GM23338 (cell line): ENCODE measurements around the gene SBF2. TPM values are rescaled to one million over a fixed set of nuclear protein-coding genes. Genes with fewer than 3 reads are reported as not detected.

Experiments used
- ATAC-seq: fragments of 200-7000 bp; cut with Tn5 transposase; 3 replicates; pipeline ENCODE4 v1.9.1; 2020
- DNase-seq: peaks from one replicate; pipeline ENCODE4 v3.0.0-alpha.2; 2015; ENCODE audit warnings: low spot score
- H2AFZ ChIP-seq: fragments of 200-600 bp; sonication (generic); 2 replicates; pipeline ENCODE4 v1.8.0; 2016; ENCODE audit warnings: antibody characterized with exemption, mild to moderate bottlenecking, moderate library complexity
- H3F3A ChIP-seq: fragments of 200-600 bp; sonication (generic); replicated peaks from 2 replicates; pipeline ENCODE4 v1.8.0; 2017; ENCODE audit warnings: antibody characterized with exemption, mixed run types, low read depth
- H3K27ac ChIP-seq: fragments of 200-600 bp; sonication (generic); 2 replicates; pipeline ENCODE4 v1.6.1; 2016; ENCODE audit warnings: low read depth
- H3K27me3 ChIP-seq: fragments of 200-600 bp; sonication (generic); 2 replicates; pipeline ENCODE4 v1.8.0; 2016; ENCODE audit warnings: mild to moderate bottlenecking, mixed run types, moderate library complexity; ENCODE audit not compliant: insufficient read depth
- H3K36me3 ChIP-seq: fragments of 200-600 bp; sonication (generic); 2 replicates; pipeline ENCODE4 v1.8.0; 2016; ENCODE audit warnings: mild to moderate bottlenecking; ENCODE audit not compliant: insufficient read depth
- H3K4me1 ChIP-seq: fragments of 200-600 bp; sonication (generic); 2 replicates; pipeline ENCODE4 v1.8.0; 2016; ENCODE audit warnings: mild to moderate bottlenecking, moderate library complexity; ENCODE audit not compliant: insufficient read depth
- H3K4me2 ChIP-seq: fragments of 200-600 bp; sonication (generic); 2 replicates; pipeline ENCODE4 v1.7.1; 2017; ENCODE audit warnings: mixed run types
- H3K4me3 ChIP-seq: fragments of 200-600 bp; sonication (generic); 2 replicates; pipeline ENCODE4 v1.6.1; 2016; ENCODE audit warnings: mixed run types
- H3K79me2 ChIP-seq: fragments of 200-600 bp; sonication (generic); replicated peaks from 2 replicates; pipeline ENCODE4 v1.8.0; 2017; ENCODE audit warnings: mild to moderate bottlenecking; ENCODE audit not compliant: insufficient read depth
- H3K9me2 ChIP-seq: fragments of 200-600 bp; sonication (generic); 2 replicates; pipeline ENCODE4 v1.8.0; 2017; ENCODE audit not compliant: insufficient read depth
- H4K20me1 ChIP-seq: fragments of 200-600 bp; sonication (generic); replicated peaks from 2 replicates; pipeline ENCODE4 v1.8.0; 2017; ENCODE audit warnings: mild to moderate bottlenecking; ENCODE audit not compliant: insufficient read depth
- H3K27ac Mint-ChIP-seq: 2 replicates; pipeline ENCODE4 v1.8.0; 2020; ENCODE audit warnings: inconsistent platforms, mild to moderate bottlenecking, moderate library complexity, mixed read lengths
- H3K27me3 Mint-ChIP-seq: 3 replicates; pipeline ENCODE4 v1.8.0; 2022; ENCODE audit warnings: low read depth, mild to moderate bottlenecking, moderate library complexity, mixed read lengths, inconsistent platforms; ENCODE audit not compliant: insufficient read depth, poor library complexity
- H3K36me3 Mint-ChIP-seq: 3 replicates; pipeline ENCODE4 v1.8.0; 2021; ENCODE audit warnings: low read depth, mild to moderate bottlenecking, inconsistent platforms, moderate library complexity, mixed read lengths
- H3K4me1 Mint-ChIP-seq: 3 replicates; pipeline ENCODE4 v1.8.0; 2020; ENCODE audit warnings: mild to moderate bottlenecking, inconsistent platforms, mixed read lengths
- H3K4me3 Mint-ChIP-seq: 3 replicates; pipeline ENCODE4 v1.8.0; 2021; ENCODE audit warnings: moderate library complexity, mild to moderate bottlenecking, inconsistent platforms, mixed read lengths
- H3K9me3 Mint-ChIP-seq: 3 replicates; pipeline ENCODE4 v1.8.0; 2020; ENCODE audit warnings: moderate library complexity, mild to moderate bottlenecking, inconsistent platforms, mixed read lengths
- CREB1 ChIP-seq: fragments of 250-450 bp; sonication (Bioruptor Pico); IDR thresholded peaks from 2 replicates; pipeline ENCODE4 v1.5.0; 2020; ENCODE audit warnings: low read depth, mild to moderate bottlenecking, moderate library complexity
- CTCF ChIP-seq, 2 experiments: fragments of 200-600 bp in 1 of 2; sonication (generic) in 1 of 2; conservative IDR thresholded peaks; 2 replicates each; pipeline versions ENCODE4 v1.5.1 to v1.6.1; 2016 to 2017; ENCODE audit warnings: antibody characterized with exemption in 2 of 2, low read depth in 2 of 2, mild to moderate bottlenecking in 2 of 2, moderate library complexity in 1 of 2
- ETS1 ChIP-seq: IDR thresholded peaks from 2 replicates; pipeline ENCODE4 v1.6.1; 2016; ENCODE audit warnings: antibody characterized with exemption
- EZH2 ChIP-seq: fragments of 200-600 bp; sonication (generic); IDR thresholded peaks from one replicate; pipeline ENCODE4 v1.8.0; 2017; ENCODE audit warnings: antibody characterized with exemption, mild to moderate bottlenecking, low read depth; ENCODE audit not compliant: unreplicated experiment
- EZH2phosphoT487 ChIP-seq: fragments of 200-600 bp; sonication (generic); IDR thresholded peaks from one replicate; pipeline ENCODE4 v1.8.1; 2018; ENCODE audit warnings: antibody characterized with exemption; ENCODE audit not compliant: unreplicated experiment
- JUNB ChIP-seq: IDR thresholded peaks from one replicate; pipeline ENCODE4 v1.6.1; 2016; ENCODE audit warnings: antibody characterized with exemption; ENCODE audit not compliant: unreplicated experiment
- NANOG ChIP-seq: IDR thresholded peaks from 2 replicates; pipeline ENCODE4 v1.6.1; 2016; ENCODE audit warnings: antibody characterized with exemption, borderline replicate concordance
- POLR2AphosphoS5 ChIP-seq: IDR thresholded peaks from 2 replicates; pipeline ENCODE4 v1.6.1; 2016; ENCODE audit warnings: antibody characterized with exemption, low read depth
- REST ChIP-seq: IDR thresholded peaks from one replicate; pipeline ENCODE4 v1.6.1; 2018; ENCODE audit warnings: antibody characterized with exemption; ENCODE audit not compliant: unreplicated experiment
- STAT1 ChIP-seq: IDR thresholded peaks from one replicate; pipeline ENCODE4 v1.6.1; 2016; ENCODE audit warnings: antibody characterized with exemption; ENCODE audit not compliant: unreplicated experiment
- ZNF114 ChIP-seq: fragments of 250-450 bp; sonication (Bioruptor Pico); IDR thresholded peaks from 2 replicates; pipeline ENCODE4 v1.5.0; 2020; ENCODE audit warnings: mild to moderate bottlenecking, moderate library complexity
- ZNF331 ChIP-seq: fragments of 250-450 bp; sonication (Bioruptor Pico); IDR thresholded peaks from 2 replicates; pipeline ENCODE4 v1.5.0; 2020; ENCODE audit warnings: low read depth, mild to moderate bottlenecking, moderate library complexity
- ZNF462 ChIP-seq: fragments of 250-450 bp; sonication (Bioruptor Pico); IDR thresholded peaks from 2 replicates; pipeline ENCODE4 v1.5.0; 2020; ENCODE audit warnings: mild to moderate bottlenecking, moderate library complexity
- polyA plus RNA-seq: library from polyadenylated mRNA; unstranded; fragments of >200 nt; fragmentation: Nextera tagmentation; extraction: Ambion mirVana; gene quantifications from 2 replicates; pipeline ENCODE4 v1.2.1, GENCODE V29; 2016
- total RNA-seq: library from RNA; depleted of rRNA; stranded (reverse); fragments of >200 nt; shearing (Covaris generic); gene quantifications from 2 replicates; pipeline ENCODE4 v1.2.3, GENCODE V29; 2014

SBF2 gene
- total and polyA plus RNA-seq, 2 experiments from 2014 or later, result 25.6 to 53.5 TPM

- peaks cover 3% of the 10 kb centered on the region; the same call in 1 of the 3 replicates for H3K36me3 Mint-ChIP-seq
- Histone ChIP-seq H3K27me3 (no peaks in the 10 kb centered on the region), H3F3A (no peaks in the 10 kb centered on the region), H3K4me3 (no peak overlapping the region), H3K4me1 (peaks cover 4% of the 10 kb centered on the region; the same call in 1 of the 2 replicates), H3K27ac (no peak overlapping the region), H4K20me1 (no peaks in the 10 kb centered on the region), H3K9me2 (no peaks in the 10 kb centered on the region), H3K4me2 (no peak overlapping the region), H3K36me3 (no peaks in the 10 kb centered on the region), H3K79me2 (no peaks in the 10 kb centered on the region), H2AFZ (no peak overlapping the region)
- no peak for ATAC-seq
- no peak for DNase-seq
- H3K4me1 Mint-ChIP-seq, result peaks cover 2% of the 10 kb centered on the region; the same call in 1 of the 3 replicates
- H3K27me3 Mint-ChIP-seq, result peaks cover 4% of the 10 kb centered on the region
- TF ChIP-seq ZNF114, result no peak
- no peak for TF ChIP-seq STAT1
- TF ChIP-seq EZH2phosphoT487, result no peak
- no peak for TF ChIP-seq POLR2AphosphoS5
- TF ChIP-seq NANOG, result no peak
- TF ChIP-seq CTCF (conservative IDR thresholded peaks at IDR 0.05; ENCODE audit: low read depth in 2 of 2), result no peak
- TF ChIP-seq JUNB, result no peak
- no peak for TF ChIP-seq CREB1 (CRISPR knock-in tag)
- TF ChIP-seq EZH2, result no peak
- TF ChIP-seq ZNF462 (CRISPR knock-in tag), result no peak
- TF ChIP-seq ETS1, result no peak
- no peak for TF ChIP-seq ZNF331 (CRISPR knock-in tag)
- no peak for TF ChIP-seq REST
- no peaks in the 10 kb centered on the region; the same call in 2 of the 3 replicates for H3K9me3 Mint-ChIP-seq
- H3K27ac Mint-ChIP-seq, result no peak overlapping the region
- H3K4me3 Mint-ChIP-seq, result no peak overlapping the region
These were observed 377.5 kb downstream of the SBF2 start for GRCh38 chr11:9916480-9916879.
